ENCODE results near the gene SLC35E1. TPM values are rescaled to one million over a fixed set of nuclear protein-coding genes. Genes with fewer than 3 reads are reported as not detected.

The SLC35E1 gene
- total RNA-seq: 10 to 100 TPM; 31.5 to 34.2 TPM
- 10 to 100 TPM; 13.6 to 22.3 (median 16.1) TPM for polyA plus RNA-seq
- 48.0 to 68.5 (median 56.2) reads per million in 6 experiments for total RNA-seq

- Mint-ChIP-seq H3K27ac (peak within 1 kb of the TSS; percentile 97 to 99 (median 99)), H3K27me3 (no peaks in the 10 kb centered on the region), H3K9me3 (no peaks in the 10 kb centered on the region), H3K4me1 (peaks cover 12 to 69% (median 52%) of the 10 kb centered on the region in 4 donors), H3K4me3 (peak within 1 kb of the TSS; percentile 93 to 99 (median 98)), H3K36me3 (peaks cover 0 to 32% (median 0%) of the 10 kb centered on the region in 3 donors)
- peak; percentile 83 to 95 (median 88) for DNase-seq
- ATAC-seq: peak; percentile 89 to 92
- POLR2A ChIA-PET: interaction anchor here (0.6 to 5.6 kb wide), 8 partner anchors 11 to 241 kb away, joined by 3 to 39 read pairs (median 8); partner anchors contain the start of genes CHERP and MED26
Observed at GRCh38 chr19:16572332-16573211, at the start of gene SLC35E1. Gene SLC35E1 (minus strand): TSS chr19:16572415. CDS start chr19:16572364, 51 bp downstream.

DNA sequence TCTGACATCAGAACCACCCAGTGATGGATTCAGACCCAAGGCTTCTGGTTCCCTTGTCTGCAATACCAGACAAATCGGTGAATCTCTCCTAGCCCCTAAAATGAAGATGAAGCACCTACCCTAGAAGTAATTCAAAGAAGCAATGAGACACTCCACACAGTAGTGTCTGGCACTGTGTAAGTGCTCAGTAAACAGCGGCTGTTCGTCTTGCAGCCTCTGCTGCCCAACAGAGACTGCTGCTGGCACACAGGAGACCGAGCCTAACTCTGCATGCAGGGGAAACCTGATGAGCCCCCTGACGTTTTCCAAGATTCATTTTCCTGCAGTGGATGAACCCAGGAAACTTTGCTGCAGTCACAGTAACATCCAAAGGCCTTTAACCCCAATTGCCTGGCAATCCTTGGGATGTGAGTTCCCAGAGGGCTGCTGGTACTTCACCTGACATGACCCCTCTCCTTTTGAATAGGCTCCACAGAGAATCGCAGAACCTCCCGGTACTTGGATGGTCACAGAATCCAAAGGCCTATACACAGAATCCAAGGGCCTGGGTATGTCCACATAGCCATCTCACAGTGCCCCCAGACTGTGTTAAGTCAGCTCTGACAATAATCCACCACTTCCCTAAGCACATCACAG, 49.1 kb upstream of the SLC35E1 start:
- peak overlapping the region in 1 of 10 donors; percentile 31 for H3K4me3 Mint-ChIP-seq
- peak overlapping the region in 2 of 10 donors; percentile 23 to 87 for H3K27ac Mint-ChIP-seq
- no peaks in the 10 kb centered on the region for H3K9me3 Mint-ChIP-seq
- POLR2A ChIA-PET: interaction anchor here (0.7 to 1.0 kb wide), 2 partner anchors 37 to 213 kb away, joined by 3 read pairs; no protein-coding TSS in a partner anchor
- H3K36me3 Mint-ChIP-seq: peaks cover 0 to 26% (median 0%) of the 10 kb centered on the region in 3 donors
- ATAC-seq: no peak
- H3K27me3 Mint-ChIP-seq: no peaks in the 10 kb centered on the region
- H3K4me1 Mint-ChIP-seq: peaks cover 41 to 97% (median 92%) of the 10 kb centered on the region in 4 donors
- DNase-seq: no peak

DNA sequence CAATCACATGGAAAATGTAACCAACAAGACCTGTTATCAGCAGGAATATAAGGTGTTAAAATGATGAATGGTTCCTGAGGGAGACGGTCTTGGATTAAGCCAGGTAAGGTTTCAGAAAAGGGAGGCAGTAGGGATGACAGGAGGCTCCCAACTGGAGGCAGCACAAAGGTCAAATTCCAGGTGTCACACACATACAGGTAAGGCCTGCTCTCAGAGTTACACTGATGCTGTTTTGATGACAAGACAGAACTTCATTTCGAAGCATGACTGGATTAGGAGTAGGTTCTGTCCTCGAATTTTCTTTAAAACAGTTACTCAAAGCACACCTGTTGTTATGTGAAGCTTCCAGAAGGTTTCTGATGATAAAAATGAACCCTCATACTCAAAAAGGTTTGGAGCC, 48.4 kb upstream of the SLC35E1 start:
- POLR2A ChIA-PET: interaction anchor here (1.0 kb wide), 1 partner anchor 36 kb away, joined by 3 read pairs; no protein-coding TSS in a partner anchor
- Mint-ChIP-seq H3K27ac (no peak overlapping the region), H3K36me3 (peaks cover 0 to 21% (median 0%) of the 10 kb centered on the region in 3 donors), H3K4me1 (peaks cover 38 to 97% (median 92%) of the 10 kb centered on the region in 4 donors), H3K4me3 (no peak overlapping the region), H3K9me3 (no peaks in the 10 kb centered on the region), H3K27me3 (no peaks in the 10 kb centered on the region)
- DNase-seq (no peak), ATAC-seq (no peak)

GRCh38 chr19:16620018-16620417, 47.8 kb upstream of the SLC35E1 start:
- Mint-ChIP-seq H3K4me3 (no peak overlapping the region), H3K27ac (peak overlapping the region in 2 of 10 donors; percentile 19 to 42), H3K36me3 (peaks cover 0 to 17% (median 0%) of the 10 kb centered on the region in 3 donors), H3K4me1 (peaks cover 36 to 97% (median 92%) of the 10 kb centered on the region in 4 donors), H3K27me3 (no peaks in the 10 kb centered on the region), H3K9me3 (no peaks in the 10 kb centered on the region)
- POLR2A ChIA-PET: no interaction called here
- no peak for ATAC-seq
- no peak for DNase-seq

DNA sequence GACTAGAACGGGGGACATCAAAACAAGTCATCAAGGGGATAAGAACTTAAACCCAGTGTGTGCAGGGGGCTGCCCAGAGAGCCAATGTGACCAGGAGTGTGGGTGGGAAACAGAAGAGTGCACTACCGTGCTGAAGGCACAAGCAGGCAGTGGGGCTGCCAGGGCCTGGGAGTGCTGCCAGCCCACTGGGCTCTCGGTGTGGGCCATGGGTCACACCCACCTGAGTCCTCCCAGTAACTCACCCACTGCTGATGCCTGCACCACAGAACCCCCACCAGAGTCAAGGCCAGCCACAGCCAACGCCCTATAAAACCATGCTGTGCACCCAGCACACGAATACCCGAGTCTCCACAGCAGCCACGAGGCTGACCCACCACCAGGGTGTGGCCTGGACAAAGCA, 47.2 kb upstream of the SLC35E1 start:
- Mint-ChIP-seq H3K27ac (peak overlapping the region in 6 of 10 donors; percentile 19 to 80 (median 50)), H3K36me3 (peaks cover 0 to 12% (median 0%) of the 10 kb centered on the region in 3 donors), H3K9me3 (no peaks in the 10 kb centered on the region), H3K27me3 (no peaks in the 10 kb centered on the region), H3K4me1 (peaks cover 39 to 97% (median 91%) of the 10 kb centered on the region in 4 donors), H3K4me3 (peak overlapping the region in 2 of 10 donors; percentile 19 to 33)
- POLR2A ChIA-PET: no interaction called here
- DNase-seq (no peak), ATAC-seq (no peak)

DNA sequence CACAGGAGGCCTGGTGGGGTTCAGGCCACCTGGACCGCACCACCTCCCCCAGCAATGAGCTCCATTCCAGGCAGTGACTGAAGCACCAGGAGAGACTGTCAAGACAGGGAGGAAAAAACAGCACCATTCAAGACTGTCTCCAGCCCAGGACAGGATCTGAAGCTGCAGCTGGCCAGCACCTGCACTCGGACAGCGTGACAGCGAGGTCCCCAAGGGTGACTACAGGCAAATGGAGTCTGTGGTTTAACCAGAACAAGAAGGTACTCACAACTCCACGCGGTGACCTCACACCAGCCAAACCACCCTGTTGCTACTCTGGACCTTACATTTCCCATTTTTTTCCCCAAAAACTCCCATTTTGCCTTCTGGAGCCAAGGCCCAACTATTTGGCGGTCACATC, 46.0 kb upstream of the SLC35E1 start:
- POLR2A ChIA-PET: no interaction called here
- H3K36me3 Mint-ChIP-seq: peaks cover 0 to 2% (median 0%) of the 10 kb centered on the region in 3 donors
- no peak for ATAC-seq
- peak overlapping the region in 1 of 10 donors; percentile 3 for H3K4me3 Mint-ChIP-seq
- DNase-seq: no peak
- no peaks in the 10 kb centered on the region for H3K9me3 Mint-ChIP-seq
- H3K27ac Mint-ChIP-seq: peak overlapping the region in 5 of 10 donors; percentile 55 to 81 (median 56)
- peaks cover 43 to 96% (median 88%) of the 10 kb centered on the region in 4 donors for H3K4me1 Mint-ChIP-seq
- H3K27me3 Mint-ChIP-seq: no peaks in the 10 kb centered on the region

GRCh38 chr19:16615808-16616207, 43.6 kb upstream of the SLC35E1 start:
- Mint-ChIP-seq H3K4me1 (peaks cover 43 to 95% (median 86%) of the 10 kb centered on the region in 4 donors), H3K27me3 (no peaks in the 10 kb centered on the region), H3K27ac (peak overlapping the region in 5 of 10 donors; percentile 1 to 78 (median 64)), H3K4me3 (no peak overlapping the region), H3K36me3 (no peaks in the 10 kb centered on the region), H3K9me3 (no peaks in the 10 kb centered on the region)
- DNase-seq: no peak
- ATAC-seq: peak in 1 of 2 donors; percentile 23
- POLR2A ChIA-PET: no interaction called here

GRCh38 chr19:16614941-16615340, 42.7 kb upstream of the SLC35E1 start:
- Mint-ChIP-seq H3K27ac (peak overlapping the region in 9 of 10 donors; percentile 19 to 90 (median 74)), H3K27me3 (no peaks in the 10 kb centered on the region), H3K36me3 (no peaks in the 10 kb centered on the region), H3K9me3 (no peaks in the 10 kb centered on the region), H3K4me3 (peak overlapping the region in 9 of 10 donors; percentile 3 to 56 (median 40)), H3K4me1 (peaks cover 45 to 91% (median 83%) of the 10 kb centered on the region in 4 donors)
- ATAC-seq (peak in 1 of 2 donors; percentile 20), DNase-seq (no peak)
- POLR2A ChIA-PET: no interaction called here

DNA sequence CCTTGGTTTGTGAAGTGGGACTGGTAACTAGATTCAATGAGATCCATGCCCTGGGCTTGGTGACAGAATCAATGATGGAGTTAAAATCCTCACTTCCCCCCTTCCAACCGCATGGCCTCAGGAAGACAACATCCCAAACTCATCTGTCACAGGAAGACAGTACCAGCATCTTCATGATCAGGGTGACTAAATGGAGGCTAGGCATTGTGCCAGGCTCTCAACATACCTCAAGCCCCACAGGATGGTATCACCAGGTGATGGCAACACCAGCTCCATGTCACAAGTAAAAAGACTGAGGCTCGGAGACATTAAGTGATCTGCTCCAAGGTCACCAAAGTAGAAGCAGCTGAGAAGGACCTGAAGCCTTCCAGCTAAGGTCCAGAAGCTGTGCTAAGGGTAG, 41.6 kb upstream of the SLC35E1 start:
- POLR2A ChIA-PET: interaction anchor here (0.7 to 1.1 kb wide), 2 partner anchors 9 to 24 kb away, joined by 3 to 4 read pairs; no protein-coding TSS in a partner anchor
- ATAC-seq (no peak), DNase-seq (no peak)
- Mint-ChIP-seq H3K4me3 (no peak overlapping the region), H3K27ac (peak overlapping the region in 6 of 10 donors; percentile 25 to 69 (median 42)), H3K4me1 (peaks cover 39 to 91% (median 73%) of the 10 kb centered on the region in 4 donors), H3K9me3 (no peaks in the 10 kb centered on the region), H3K36me3 (no peaks in the 10 kb centered on the region), H3K27me3 (no peaks in the 10 kb centered on the region)

DNA sequence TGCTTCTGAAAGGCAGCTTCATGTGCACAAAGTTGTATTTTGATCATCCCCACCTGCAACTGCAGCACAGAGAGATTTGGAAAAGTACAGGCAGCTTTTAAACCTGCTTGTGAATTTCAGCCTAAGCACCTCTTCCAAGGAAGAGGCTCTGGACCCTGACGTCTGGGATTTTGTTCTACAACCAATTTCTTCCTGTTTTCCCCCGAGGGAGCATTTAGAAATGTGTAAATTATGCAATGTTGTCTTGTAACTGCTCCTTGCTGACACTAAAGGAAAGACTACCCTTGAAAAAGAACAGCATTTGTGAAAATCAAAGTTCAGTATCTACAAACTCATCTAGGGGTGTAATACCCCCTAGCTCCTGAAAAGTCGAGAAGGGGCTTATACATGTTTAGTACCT, 40.4 kb upstream of the SLC35E1 start:
- Mint-ChIP-seq H3K27me3 (no peaks in the 10 kb centered on the region), H3K9me3 (no peaks in the 10 kb centered on the region), H3K4me3 (no peak overlapping the region), H3K36me3 (no peaks in the 10 kb centered on the region), H3K27ac (peak overlapping the region in 5 of 10 donors; percentile 23 to 66 (median 52)), H3K4me1 (peaks cover 37 to 91% (median 72%) of the 10 kb centered on the region in 4 donors)
- ATAC-seq (no peak), DNase-seq (no peak)
- POLR2A ChIA-PET: no interaction called here

DNA sequence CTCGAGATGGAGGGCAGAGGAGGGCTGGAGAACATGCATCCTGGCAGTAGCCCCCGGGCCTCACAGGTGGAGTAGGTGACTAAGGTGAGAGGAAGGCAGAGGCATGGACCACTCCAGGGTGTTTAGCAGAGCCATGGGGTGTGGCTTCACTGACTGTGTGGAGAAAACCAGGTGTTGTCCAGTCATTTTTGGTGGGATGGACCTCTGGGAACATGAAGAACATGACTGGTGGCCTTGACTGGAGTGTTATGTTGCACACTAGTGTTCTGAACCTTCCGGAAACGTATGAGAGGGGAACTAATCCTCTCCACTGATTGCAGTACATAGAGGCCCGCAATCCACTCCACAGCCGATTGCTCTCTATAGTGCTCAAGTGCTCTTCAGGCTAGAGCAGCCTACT, 38.9 kb upstream of the SLC35E1 start:
- H3K36me3 Mint-ChIP-seq: no peaks in the 10 kb centered on the region

GRCh38 chr19:16609511-16610200, 37.4 kb upstream of the SLC35E1 start:
- ATAC-seq (no peak), DNase-seq (no peak)
- no peaks in the 10 kb centered on the region for H3K27me3 Mint-ChIP-seq
- H3K4me1 Mint-ChIP-seq: peaks cover 24 to 79% (median 55%) of the 10 kb centered on the region in 4 donors
- peaks cover 0 to 5% (median 0%) of the 10 kb centered on the region in 3 donors for H3K36me3 Mint-ChIP-seq
- POLR2A ChIA-PET: no interaction called here
- no peak overlapping the region for H3K4me3 Mint-ChIP-seq
- no peak overlapping the region for H3K27ac Mint-ChIP-seq
- no peaks in the 10 kb centered on the region for H3K9me3 Mint-ChIP-seq

More for the DNA sequence above, 38.9 kb upstream of the SLC35E1 start:
- no peak for ATAC-seq
- H3K9me3 Mint-ChIP-seq: no peaks in the 10 kb centered on the region
- peak overlapping the region in 6 of 10 donors; percentile 12 to 69 (median 42) for H3K27ac Mint-ChIP-seq
- no peaks in the 10 kb centered on the region for H3K27me3 Mint-ChIP-seq
- POLR2A ChIA-PET: no interaction called here
- DNase-seq: no peak
- peaks cover 24 to 81% (median 60%) of the 10 kb centered on the region in 4 donors for H3K4me1 Mint-ChIP-seq
- no peak overlapping the region for H3K4me3 Mint-ChIP-seq
